T-cell (primary cell): ENCODE measurements around the gene LRP1-AS. TPM values are rescaled to one million over a fixed set of nuclear protein-coding genes. Genes with fewer than 3 reads are reported as not detected.
"Not testable (repeated sequence)": the region's sequence is repeated elsewhere in the genome, so short reads cannot be mapped to it uniquely, and the experiment has no call there.

ENCODE experiments used
- ATAC-seq, 4 experiments: fragments of 200-7000 bp in 3 of 4; fragments of 150-1000 bp in 1 of 4; cut with Tn5 transposase; replicated peaks in 1 of 4; 1 replicate in 3 of 4; 2 replicates in 1 of 4; pipeline ENCODE4 v1.10.0; 2021; ENCODE audit warnings: moderate library complexity in 3 of 4, mild to moderate bottlenecking in 2 of 4, moderate number of reproducible peaks in 1 of 4
- CTCF ChIA-PET, 2 donors: fragments of 300-600 bp; sonication (Branson Sonifier 250); formaldehyde crosslinking; loops; one replicate each; lab custom pipeline; 2022; ENCODE audit warnings: antibody characterized with exemption in 2 of 2; lab: Charles Lee
- POLR2A ChIA-PET, 2 donors: fragments of 300-600 bp; sonication (Branson Sonifier 250); formaldehyde crosslinking; loops; one replicate each; lab custom pipeline; 2022; ENCODE audit warnings: antibody characterized with exemption in 2 of 2; lab: Charles Lee
- DNase-seq, 35 experiments: peaks; one replicate each; pipeline versions ENCODE4 v3.0.0 to v3.0.0-alpha.2; 2013 to 2023
- H3K27ac ChIP-seq: one replicate; pipeline ENCODE4 v1.5.1; 2013; ENCODE audit warnings: low read length
- H3K27me3 ChIP-seq, 2 experiments: replicated peaks in 1 of 2; 1 replicate in 1 of 2; 2 replicates in 1 of 2; pipeline versions ENCODE4 v1.6.1 to v1.7.0; 2013; ENCODE audit warnings: low read length in 1 of 2, mixed read lengths in 1 of 2; ENCODE audit not compliant: control insufficient read depth in 2 of 2, insufficient read depth in 2 of 2; ENCODE audit errors: extremely low read depth in 1 of 2
- H3K36me3 ChIP-seq, 2 donors: 1 replicate in 1 of 2; 2 replicates in 1 of 2; pipeline versions ENCODE4 v1.6.1 to v1.7.0; 2013; ENCODE audit warnings: low read length in 1 of 2; ENCODE audit not compliant: control insufficient read depth in 2 of 2, insufficient read depth in 1 of 2; ENCODE audit errors: extremely low read depth in 1 of 2
- H3K4me1 ChIP-seq, 2 experiments: 1 replicate in 1 of 2; 2 replicates in 1 of 2; pipeline versions ENCODE4 v1.6.1 to v1.7.0; 2013; ENCODE audit warnings: low read length in 2 of 2, mixed read lengths in 1 of 2; ENCODE audit not compliant: insufficient read depth in 2 of 2, control insufficient read depth in 1 of 2; ENCODE audit errors: extremely low read depth in 1 of 2
- H3K4me3 ChIP-seq, 2 donors: 1 replicate in 1 of 2; 2 replicates in 1 of 2; pipeline versions ENCODE4 v1.5.1 to v1.7.0; 2013; ENCODE audit warnings: mild to moderate bottlenecking in 2 of 2, low read length in 1 of 2, moderate library complexity in 1 of 2; ENCODE audit not compliant: control insufficient read depth in 1 of 2; ENCODE audit errors: extremely low read depth in 1 of 2
- H3K9me3 ChIP-seq: 2 replicates; pipeline ENCODE4 v1.7.0; 2013
- H3K27ac Mint-ChIP-seq, 2 donors: one replicate each; pipeline ENCODE4 v1.8.0; 2020 to 2021; ENCODE audit warnings: mild to moderate bottlenecking in 2 of 2, mixed read lengths in 2 of 2
- H3K27me3 Mint-ChIP-seq, 2 donors: one replicate each; pipeline ENCODE4 v1.8.0; 2021 to 2022; ENCODE audit warnings: mixed read lengths in 2 of 2
- H3K36me3 Mint-ChIP-seq: one replicate; pipeline ENCODE4 v1.8.0; 2021; ENCODE audit warnings: mixed read lengths
- H3K4me1 Mint-ChIP-seq, 3 donors: one replicate each; pipeline ENCODE4 v1.8.0; 2020 to 2022; ENCODE audit warnings: mixed read lengths in 3 of 3, mild to moderate bottlenecking in 1 of 3
- H3K4me3 Mint-ChIP-seq, 3 donors: one replicate each; pipeline ENCODE4 v1.8.0; 2020 to 2022; ENCODE audit warnings: mild to moderate bottlenecking in 3 of 3, mixed read lengths in 3 of 3, moderate library complexity in 3 of 3
- H3K9me3 Mint-ChIP-seq, 3 donors: one replicate each; pipeline ENCODE4 v1.8.0; 2020 to 2022; ENCODE audit warnings: mixed read lengths in 3 of 3
- WGBS: methylation state at CpG from one replicate; pipeline ENCODE4 v1.1.5; 2013; ENCODE audit warnings: missing lambda C conversion rate; ENCODE audit not compliant: insufficient coverage; 5-methylcytosine and 5-hydroxymethylcytosine counted together
- total RNA-seq, 35 experiments: library from RNA in 6 of 35; stranded (reverse) in 6 of 35; fragments of 120-200 nt in 1 of 35; gene quantifications; one replicate each; pipeline versions ENCODE4 v1.2.1 to v1.2.4 and lab custom pipeline; 2013 to 2026

Gene LRP1-AS
- total RNA-seq, 5 donors from 2014 or later (not counting 1 experiment from before 2014, with no cell fraction given) = not detected

DNA sequence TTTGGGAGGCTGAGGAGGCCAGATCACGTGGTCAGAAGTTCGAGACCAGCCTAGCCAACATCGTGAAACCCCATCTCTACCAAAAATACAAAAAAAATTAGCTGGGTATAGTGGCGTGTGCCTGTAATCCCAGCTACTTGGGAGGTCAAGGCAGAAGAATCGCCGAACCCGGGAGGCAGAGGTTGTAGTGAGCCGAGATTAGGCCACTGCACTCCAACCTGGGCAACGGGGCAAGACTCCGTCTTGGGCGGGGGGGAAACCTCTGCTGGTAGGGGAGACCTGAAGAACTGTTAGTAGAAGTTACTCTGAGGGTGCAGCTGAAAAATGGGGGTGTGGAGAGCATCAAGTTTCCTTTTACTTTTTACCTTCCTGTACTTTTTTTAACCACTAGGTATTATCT lies 21.4 kb downstream of the LRP1-AS start:
- DNase-seq = no peak
- no peaks in the 10 kb centered on the region for H3K36me3 ChIP-seq
- POLR2A ChIA-PET = no interaction called here
- H3K4me1 ChIP-seq = peaks cover 3 to 23% of the 10 kb centered on the region in 2 experiments
- peak overlapping the region in 2 of 3 donors; percentile 13 to 88 for H3K4me3 Mint-ChIP-seq
- peaks cover 2 to 21% of the 10 kb centered on the region in 2 experiments for H3K27me3 ChIP-seq
- no peak overlapping the region for H3K27ac ChIP-seq
- no peak for ATAC-seq
- 100% methylated on average over 1 of the region's 11 CpGs for WGBS
- H3K4me1 Mint-ChIP-seq = peaks cover 8 to 18% (median 15%) of the 10 kb centered on the region in 3 donors
- no peak overlapping the region for H3K4me3 ChIP-seq
- peaks cover 0 to 3% of the 10 kb centered on the region in 2 donors for H3K27me3 Mint-ChIP-seq
- H3K9me3 Mint-ChIP-seq = no peaks in the 10 kb centered on the region
- H3K9me3 ChIP-seq = no peaks in the 10 kb centered on the region
- H3K27ac Mint-ChIP-seq = no peak overlapping the region
- H3K36me3 Mint-ChIP-seq = no peaks in the 10 kb centered on the region
- CTCF ChIA-PET = interaction anchor here in 1 of 2 donors (0.6 to 1.6 kb wide), 5 partner anchors 14 to 117 kb away, joined by 3 to 7 read pairs (median 4); no protein-coding TSS in a partner anchor

- peaks cover 8 to 14% (median 10%) of the 10 kb centered on the region in 3 donors for H3K4me1 Mint-ChIP-seq
- DNase-seq = peak; percentile 37 to 89 (median 64)
- H3K36me3 Mint-ChIP-seq = no peaks in the 10 kb centered on the region
- Histone ChIP-seq H3K27me3 (peaks cover 2 to 21% of the 10 kb centered on the region in 2 experiments), H3K9me3 (no peaks in the 10 kb centered on the region), H3K27ac (no peak overlapping the region), H3K4me3 (no peak overlapping the region), H3K4me1 (peaks cover 3 to 22% of the 10 kb centered on the region in 2 experiments), H3K36me3 (no peaks in the 10 kb centered on the region)
- 11% methylated on average over 5 of the region's 10 CpGs for WGBS
- ATAC-seq = peak; percentile 44 to 59 (median 57)
- ChIA-PET CTCF (interaction anchor here (0.5 to 2.1 kb wide), 20 partner anchors 9 to 407 kb away, joined by 3 to 26 read pairs (median 3); partner anchors contain the start of genes NEMP1 (in 1 of the 2), SHMT2 (in 1 of the 2) and STAT6 (in 1 of the 2)), POLR2A (no interaction called here)
- H3K4me3 Mint-ChIP-seq = no peak overlapping the region
- peak overlapping the region in 1 of 2 donors; percentile 3 for H3K27ac Mint-ChIP-seq
- H3K9me3 Mint-ChIP-seq = no peaks in the 10 kb centered on the region
- H3K27me3 Mint-ChIP-seq = peaks cover 0 to 3% of the 10 kb centered on the region in 2 donors
Observed at GRCh38 chr12:57124261-57124877, 23.1 kb downstream of the LRP1-AS start.

GRCh38 chr12:57123813-57124212 lies 23.6 kb downstream of the LRP1-AS start:
- CTCF ChIA-PET = interaction anchor here (0.6 to 2.1 kb wide), 21 partner anchors 11 to 119 kb away, joined by 3 to 26 read pairs (median 4); partner anchors contain the start of genes NEMP1 (in 1 of the 2), SHMT2 (in 1 of the 2), STAT6 (in 1 of the 2) and ZBTB39 (in 1 of the 2)

GRCh38 chr12:57120718-57121117 lies 26.7 kb downstream of the LRP1-AS start:
- H3K9me3 ChIP-seq, H3K4me3 ChIP-seq, H3K27ac Mint-ChIP-seq, ATAC-seq, H3K4me1 ChIP-seq, H3K27ac ChIP-seq, H3K27me3 Mint-ChIP-seq, DNase-seq, H3K27me3 ChIP-seq, H3K4me3 Mint-ChIP-seq, POLR2A ChIA-PET, H3K9me3 Mint-ChIP-seq, H3K36me3 ChIP-seq, H3K36me3 Mint-ChIP-seq, H3K4me1 Mint-ChIP-seq: not testable (repeated sequence)
- WGBS = 84% methylated on average over 8 of the region's 11 CpGs
- CTCF ChIA-PET = interaction anchor here in 1 of 2 donors (1.0 kb wide), 1 partner anchor 51 kb away, joined by 3 read pairs; no protein-coding TSS in a partner anchor

More at GRCh38 chr12:57123813-57124212, 23.6 kb downstream of the LRP1-AS start:
- Histone ChIP-seq H3K9me3 (no peaks in the 10 kb centered on the region), H3K4me1 (peaks cover 3 to 17% of the 10 kb centered on the region in 2 experiments), H3K36me3 (no peaks in the 10 kb centered on the region), H3K27ac (no peak overlapping the region), H3K27me3 (peaks cover 2 to 17% of the 10 kb centered on the region in 2 experiments), H3K4me3 (no peak overlapping the region)
- no peak overlapping the region for H3K4me3 Mint-ChIP-seq
- H3K27ac Mint-ChIP-seq = no peak overlapping the region
- H3K27me3 Mint-ChIP-seq = peaks cover 0 to 3% of the 10 kb centered on the region in 2 donors
- DNase-seq (no peak), ATAC-seq (no peak)
- no CpG with 5 or more reads among the region's 2 CpGs for WGBS
- POLR2A ChIA-PET = interaction anchor here in 1 of 2 donors (0.6 kb wide), 2 partner anchors 175 to 356 kb away, joined by 3 to 5 read pairs; partner anchors contain the start of gene ARHGAP9
- no peaks in the 10 kb centered on the region for H3K36me3 Mint-ChIP-seq
- H3K4me1 Mint-ChIP-seq = peaks cover 8 to 14% (median 10%) of the 10 kb centered on the region in 3 donors
- H3K9me3 Mint-ChIP-seq = no peaks in the 10 kb centered on the region

- CTCF ChIA-PET = interaction anchor here in 1 of 2 donors (0.6 kb wide), 1 partner anchor 123 kb away, joined by 4 read pairs; no protein-coding TSS in a partner anchor
Observed at GRCh38 chr12:57119294-57120085, 27.9 kb downstream of the LRP1-AS start.

GRCh38 chr12:57118711-57119271 lies 28.6 kb downstream of the LRP1-AS start:
- CTCF ChIA-PET = no interaction called here
- Histone ChIP-seq H3K27me3 (no peaks in the 10 kb centered on the region), H3K9me3 (no peaks in the 10 kb centered on the region), H3K4me1 (no peaks in the 10 kb centered on the region), H3K4me3 (no peak overlapping the region), H3K36me3 (no peaks in the 10 kb centered on the region), H3K27ac (no peak overlapping the region)
- H3K4me1 Mint-ChIP-seq = no peaks in the 10 kb centered on the region
- H3K27ac Mint-ChIP-seq = no peak overlapping the region
- no peaks in the 10 kb centered on the region for H3K36me3 Mint-ChIP-seq
- H3K9me3 Mint-ChIP-seq = no peaks in the 10 kb centered on the region
- H3K27me3 Mint-ChIP-seq = peaks cover 0 to 3% of the 10 kb centered on the region in 2 donors
- 100% methylated on average over 1 of the region's 1 CpG for WGBS
- no peak overlapping the region for H3K4me3 Mint-ChIP-seq
- ATAC-seq = peak in 1 of 4 experiments; percentile 12
- POLR2A ChIA-PET = no interaction called here
- no peak for DNase-seq

More at GRCh38 chr12:57119294-57120085, 27.9 kb downstream of the LRP1-AS start:
- Mint-ChIP-seq H3K36me3 (no peaks in the 10 kb centered on the region), H3K4me3 (no peak overlapping the region), H3K27me3 (peaks cover 0 to 6% of the 10 kb centered on the region in 2 donors), H3K9me3 (no peaks in the 10 kb centered on the region), H3K27ac (no peak overlapping the region), H3K4me1 (peaks cover 4 to 6% (median 5%) of the 10 kb centered on the region in 3 donors)
- WGBS = 100% methylated on average over 2 of the region's 5 CpGs
- no peaks in the 10 kb centered on the region for H3K27me3 ChIP-seq
- H3K4me3 ChIP-seq = no peak overlapping the region
- no peak for ATAC-seq
- H3K4me1 ChIP-seq = no peaks in the 10 kb centered on the region
- POLR2A ChIA-PET = no interaction called here
- no peak for DNase-seq
- no peaks in the 10 kb centered on the region for H3K36me3 ChIP-seq
- H3K9me3 ChIP-seq = no peaks in the 10 kb centered on the region
- no peak overlapping the region for H3K27ac ChIP-seq
